HEK293 (cell line): ENCODE results near the gene PRODH2.

Source experiments
- CTCF ChIA-PET: fragments of 350-600 bp; formaldehyde crosslinking; extraction: SDS; loops from one replicate; lab custom pipeline; 2021; ENCODE audit warnings: antibody characterized with exemption; lab: Yijun Ruan, JAX
- POLR2A ChIA-PET: fragments of 300-600 bp; formaldehyde crosslinking; extraction: SDS; loops from one replicate; lab custom pipeline; 2020; ENCODE audit warnings: antibody characterized with exemption, inconsistent platforms; lab: Yijun Ruan, JAX
- H3K27ac ChIP-seq: fragments of 200-500 bp; sonication (Bioruptor generic); 2 replicates; pipeline ENCODE4 v1.5.1; 2014; ENCODE audit warnings: low read depth, low read length, control low read depth, inconsistent platforms; ENCODE audit errors: extremely low read depth
- H3K36me3 ChIP-seq, 2 experiments: fragments of 200-500 bp in 1 of 2; sonication (Bioruptor generic) in 1 of 2; 1 replicate in 1 of 2; 2 replicates in 1 of 2; pipeline ENCODE4 v1.5.1; 2014 to 2017; ENCODE audit warnings: inconsistent platforms in 2 of 2, low read length in 2 of 2; ENCODE audit not compliant: control insufficient read depth in 2 of 2, insufficient read depth in 1 of 2
- H3K4me1 ChIP-seq: fragments of 200-500 bp; sonication (Bioruptor generic); 2 replicates; pipeline ENCODE4 v1.5.1; 2014; ENCODE audit warnings: mild to moderate bottlenecking, low read length, inconsistent platforms; ENCODE audit not compliant: control insufficient read depth, insufficient read depth
- H3K4me3 ChIP-seq: 2 replicates; pipeline ENCODE4 v1.5.1; 2011; ENCODE audit warnings: low read depth, mild to moderate bottlenecking, control low read depth, low read length, moderate library complexity
- H3K9me3 ChIP-seq: fragments of 200-500 bp; sonication (Bioruptor generic); 2 replicates; pipeline ENCODE4 v1.5.1; 2014; ENCODE audit warnings: low read depth, low read length, inconsistent platforms; ENCODE audit not compliant: control insufficient read depth, insufficient read depth
- BCL11B ChIP-seq: fragments of 450-650 bp; formaldehyde crosslinking; IDR thresholded peaks from 2 replicates; pipeline ENCODE4 v1.5.1; 2016; ENCODE audit warnings: low read depth, missing biosample characterization, missing genetic modification characterization
- BCL6B ChIP-seq: fragments of 450-650 bp; formaldehyde crosslinking; IDR thresholded peaks from 2 replicates; pipeline ENCODE4 v1.5.1; 2017; ENCODE audit warnings: missing biosample characterization, missing genetic modification characterization
- EGR2 ChIP-seq: fragments of 450-650 bp; formaldehyde crosslinking; IDR thresholded peaks from 2 replicates; pipeline ENCODE4 v1.5.1; 2016; ENCODE audit warnings: low read depth, missing biosample characterization, missing genetic modification characterization
- HOXC10 ChIP-seq: sonication (generic); formaldehyde crosslinking; IDR thresholded peaks from 2 replicates; pipeline ENCODE4 v1.8.1; 2023; ENCODE audit warnings: mild to moderate bottlenecking, missing genetic modification reagents
- KLF17 ChIP-seq: fragments of 450-650 bp; formaldehyde crosslinking; IDR thresholded peaks from 2 replicates; pipeline ENCODE4 v1.5.1; 2016; ENCODE audit warnings: missing biosample characterization, missing genetic modification characterization
- KLF8 ChIP-seq: fragments of 450-650 bp; formaldehyde crosslinking; IDR thresholded peaks from 2 replicates; pipeline ENCODE4 v1.5.1; 2016; ENCODE audit warnings: missing biosample characterization, missing genetic modification characterization
- SALL2 ChIP-seq: fragments of 450-650 bp; formaldehyde crosslinking; IDR thresholded peaks from 2 replicates; pipeline ENCODE4 v1.5.0; 2017; ENCODE audit warnings: missing biosample characterization, mild to moderate bottlenecking, missing genetic modification characterization, borderline replicate concordance
- ZFHX2 ChIP-seq: fragments of 450-650 bp; formaldehyde crosslinking; conservative IDR thresholded peaks from 2 replicates; pipeline ENCODE4 v1.5.1; 2016; ENCODE audit warnings: missing biosample characterization, missing genetic modification characterization
- ZNF146 ChIP-seq: fragments of 450-650 bp; formaldehyde crosslinking; IDR thresholded peaks from 2 replicates; pipeline ENCODE4 v1.5.1; 2016; ENCODE audit warnings: missing biosample characterization, missing genetic modification characterization
- ZNF184 ChIP-seq: fragments of 450-650 bp; IDR thresholded peaks from 2 replicates; pipeline ENCODE4 v1.5.1; 2018; ENCODE audit warnings: missing biosample characterization, mild to moderate bottlenecking, missing genetic modification characterization
- ZNF280C ChIP-seq: fragments of 450-650 bp; formaldehyde crosslinking; IDR thresholded peaks from 2 replicates; pipeline ENCODE4 v1.5.1; 2016; ENCODE audit warnings: missing biosample characterization, missing genetic modification characterization
- ZNF324 ChIP-seq: fragments of 450-650 bp; formaldehyde crosslinking; IDR thresholded peaks from 2 replicates; pipeline ENCODE4 v1.5.1; 2016; ENCODE audit warnings: missing biosample characterization, missing genetic modification characterization
- ZNF354C ChIP-seq: fragments of 450-650 bp; formaldehyde crosslinking; IDR thresholded peaks from 2 replicates; pipeline ENCODE4 v1.5.1; 2016; ENCODE audit warnings: missing biosample characterization, missing genetic modification characterization, low read depth, borderline replicate concordance
- ZNF473 ChIP-seq: fragments of 450-650 bp; formaldehyde crosslinking; IDR thresholded peaks from 2 replicates; pipeline ENCODE4 v1.5.1; 2017; ENCODE audit warnings: missing biosample characterization, missing genetic modification characterization
- ZNF549 ChIP-seq: fragments of 450-650 bp; IDR thresholded peaks from 2 replicates; pipeline ENCODE4 v1.5.1; 2018; ENCODE audit warnings: missing biosample characterization, missing genetic modification characterization, mild to moderate bottlenecking, inconsistent platforms, moderate library complexity
- ZNF623 ChIP-seq: fragments of 450-650 bp; formaldehyde crosslinking; IDR thresholded peaks from 2 replicates; pipeline ENCODE4 v1.5.1; 2016; ENCODE audit warnings: missing biosample characterization, missing genetic modification characterization
- ZNF660 ChIP-seq: fragments of 450-650 bp; IDR thresholded peaks from 2 replicates; pipeline ENCODE4 v1.5.1; 2018; ENCODE audit warnings: missing biosample characterization, mild to moderate bottlenecking, missing genetic modification characterization
- ZNF776 ChIP-seq: fragments of 450-650 bp; formaldehyde crosslinking; IDR thresholded peaks from 2 replicates; pipeline ENCODE4 v1.5.0; 2017; ENCODE audit warnings: missing biosample characterization, missing genetic modification characterization, borderline replicate concordance
- ZNF843 ChIP-seq: fragments of 450-650 bp; formaldehyde crosslinking; IDR thresholded peaks from 2 replicates; pipeline ENCODE4 v1.5.1; 2016; ENCODE audit warnings: missing biosample characterization, missing genetic modification characterization

The PRODH2 gene

GRCh38 chr19:35780717-35781116 lies 31.9 kb downstream of the PRODH2 start:
- H3K4me3 ChIP-seq: no peak overlapping the region
- H3K4me1 ChIP-seq: peaks cover 7% of the 10 kb centered on the region
- CTCF ChIA-PET: no interaction called here
- H3K27ac ChIP-seq: no peak overlapping the region
- peak; percentile 68; the same call in 1 of the 2 replicates for TF ChIP-seq BCL11B (tag by site-specific recombination)
- no peak for TF ChIP-seq KLF8 (tag by site-specific recombination)
- TF ChIP-seq SALL2 (tag by site-specific recombination): no peak
- no peak for TF ChIP-seq ZNF843 (tag by site-specific recombination)
- TF ChIP-seq, all 188 proteins: peak for 1
- Histone ChIP-seq H3K9me3 (no peaks in the 10 kb centered on the region), H3K36me3 (peaks cover 43 to 44% of the 10 kb centered on the region in 2 experiments)
- POLR2A ChIA-PET: interaction anchor here (1.1 to 1.5 kb wide), 2 partner anchors 33 to 40 kb away, joined by 4 read pairs; partner anchors contain the start of gene LIN37

- POLR2A ChIA-PET: interaction anchor here (1.0 to 1.5 kb wide), 4 partner anchors 9 to 40 kb away, joined by 3 to 4 read pairs (median 4); partner anchors contain the start of gene LIN37
- H3K27ac ChIP-seq: no peak overlapping the region
Observed at GRCh38 chr19:35780058-35780457, 32.6 kb downstream of the PRODH2 start.

GRCh38 chr19:35779033-35779432 lies 33.6 kb downstream of the PRODH2 start:
- Histone ChIP-seq H3K4me1 (peaks cover 17% of the 10 kb centered on the region), H3K4me3 (no peak overlapping the region), H3K36me3 (peaks cover 38 to 39% of the 10 kb centered on the region in 2 experiments), H3K27ac (no peak overlapping the region), H3K9me3 (no peaks in the 10 kb centered on the region)
- ChIA-PET CTCF (interaction anchor here (0.7 to 1.4 kb wide), 5 partner anchors 11 to 104 kb away, joined by 3 to 7 read pairs (median 3); no protein-coding TSS in a partner anchor), POLR2A (interaction anchor here (1.1 to 2.1 kb wide), 2 partner anchors 34 to 38 kb away, joined by 7 to 10 read pairs; partner anchors contain the start of genes PSENEN and U2AF1L4)
- TF ChIP-seq EGR2 (tag by site-specific recombination): peak; percentile 99
- no peak for TF ChIP-seq KLF17 (tag by site-specific recombination)
- TF ChIP-seq ZNF184 (tag by site-specific recombination): no peak
- TF ChIP-seq ZNF146 (tag by site-specific recombination): no peak
- TF ChIP-seq ZFHX2: peak; percentile 99
- no peak for TF ChIP-seq BCL6B
- no peak for TF ChIP-seq ZNF324
- TF ChIP-seq ZNF473 (tag by site-specific recombination): 0 out of 2 replicates have a peak, but pooled peaks have one; percentile 28
- TF ChIP-seq SALL2 (tag by site-specific recombination): 0 out of 2 replicates have a peak, but pooled peaks have one; percentile 20

More at GRCh38 chr19:35780058-35780457, 32.6 kb downstream of the PRODH2 start:
- no peak overlapping the region for H3K4me3 ChIP-seq
- no peaks in the 10 kb centered on the region for H3K9me3 ChIP-seq
- CTCF ChIA-PET: no interaction called here
- peaks cover 39 to 41% of the 10 kb centered on the region in 2 experiments for H3K36me3 ChIP-seq
- peaks cover 8% of the 10 kb centered on the region for H3K4me1 ChIP-seq
- no peak for TF ChIP-seq HOXC10 (CRISPR knock-in tag)
- no peak for TF ChIP-seq ZNF776 (tag by site-specific recombination)
- TF ChIP-seq ZNF549: no peak
- TF ChIP-seq ZNF354C (tag by site-specific recombination): no peak
- no peak for TF ChIP-seq ZNF660 (tag by site-specific recombination)
- no peak for TF ChIP-seq ZNF623 (tag by site-specific recombination)
- TF ChIP-seq ZNF280C: no peak
